AML-193 (cell line): ENCODE results near the gene CLPX.
"Not testable (repeated sequence)": the region's sequence is repeated elsewhere in the genome, so short reads cannot be mapped to it uniquely, and the experiment has no call there.

Experiments used
- DNase-seq, 2 experiments: peaks; one replicate each; lab custom pipeline; 2025; lab: John Stamatoyannopoulos, UW

CLPX gene

GRCh38 chr15:65184868-65185717 lies at the start of gene CLPX:
Gene CLPX (minus strand): TSS chr15:65185342. CDS start chr15:65185153, 189 bp downstream.
- DNase-seq, result peak; percentile 91 to 94

- no peak for DNase-seq
Measured at GRCh38 chr15:65233696-65234095, 48.6 kb upstream of the CLPX start.

GRCh38 chr15:65232520-65232919 lies 47.4 kb upstream of the CLPX start:
- no peak for DNase-seq

- DNase-seq, result no peak
Measured at GRCh38 chr15:65231306-65231705, 46.2 kb upstream of the CLPX start.

GRCh38 chr15:65226901-65227300 lies 41.8 kb upstream of the CLPX start:
- DNase-seq, result not testable (repeated sequence)

GRCh38 chr15:65226221-65226620 lies 41.1 kb upstream of the CLPX start:
- DNase-seq, result no peak

GRCh38 chr15:65223996-65224395 lies 38.9 kb upstream of the CLPX start:
- DNase-seq, result no peak

GRCh38 chr15:65222891-65223290 lies 37.7 kb upstream of the CLPX start:
- DNase-seq, result no peak

- no peak for DNase-seq
Measured at GRCh38 chr15:65221697-65222096, 36.6 kb upstream of the CLPX start.

- DNase-seq, result no peak
Measured at GRCh38 chr15:65219137-65219536, 34.0 kb upstream of the CLPX start.

GRCh38 chr15:65217526-65218482 lies 32.7 kb upstream of the CLPX start:
- DNase-seq, result no peak

- DNase-seq, result no peak
Measured at GRCh38 chr15:65215496-65215895, 30.4 kb upstream of the CLPX start.

- DNase-seq, result no peak
Measured at GRCh38 chr15:65214010-65214409, 28.9 kb upstream of the CLPX start.

GRCh38 chr15:65213241-65213640 lies 28.1 kb upstream of the CLPX start:
- no peak for DNase-seq

GRCh38 chr15:65212097-65212496 lies 27.0 kb upstream of the CLPX start:
- peak; percentile 16 to 23 for DNase-seq

- DNase-seq, result no peak
Measured at GRCh38 chr15:65211482-65211982, 26.4 kb upstream of the CLPX start.

GRCh38 chr15:65210770-65211481 lies 25.8 kb upstream of the CLPX start, which contains the start of gene CILP:
Gene CILP (minus strand): TSS chr15:65211473. CDS start chr15:65209755, 1,718 bp downstream.
- no peak for DNase-seq

GRCh38 chr15:65209701-65210643 lies 24.8 kb upstream of the CLPX start:
- no peak for DNase-seq

- no peak for DNase-seq
Measured at GRCh38 chr15:65208647-65209046, 23.5 kb upstream of the CLPX start.

- no peak for DNase-seq
Measured at GRCh38 chr15:65207280-65207840, 22.2 kb upstream of the CLPX start.
